Stimulated activated CD8-positive, alpha-beta memory T cell treated with anti-CD3 and anti-CD28 coated beads, Interleukin-2, amount 100 ng/mL, for 1 hour (primary cell): ENCODE measurements around the gene METTL1.
"Not testable (repeated sequence)": the region's sequence is repeated elsewhere in the genome, so short reads cannot be mapped to it uniquely, and the experiment has no call there.

Experiments
- DNase-seq, 2 donors: peaks; one replicate each; pipeline ENCODE4 v3.0.0-alpha.2; 2020; ENCODE audit warnings: low read depth in 2 of 2

The METTL1 gene

DNA sequence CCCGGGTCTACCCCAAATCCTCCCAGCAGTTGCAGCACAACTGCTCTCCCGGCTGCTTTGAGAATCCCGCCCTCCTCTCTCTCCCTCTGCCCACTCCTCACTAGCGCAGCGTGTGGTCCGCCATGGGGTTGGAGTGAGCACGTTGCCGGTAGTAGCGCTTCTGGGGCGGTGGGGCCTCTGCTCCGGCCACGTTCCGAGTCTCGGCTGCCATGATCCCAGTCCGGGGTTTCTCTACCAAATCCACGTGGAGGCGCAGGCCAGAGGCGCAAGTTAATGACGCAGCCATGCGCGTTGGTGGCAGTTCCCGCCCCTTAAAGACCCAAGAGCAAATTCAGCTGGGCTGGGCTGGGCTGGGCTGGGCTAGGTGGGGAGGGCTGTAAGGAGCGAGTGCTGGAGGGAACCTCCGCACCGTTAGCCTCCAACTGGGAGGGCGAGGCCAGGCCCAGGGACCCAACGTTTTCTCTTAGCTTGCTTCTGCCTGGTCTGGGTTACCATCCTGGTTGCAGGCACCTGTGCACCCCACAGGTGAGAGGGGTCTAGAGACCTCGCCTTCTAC lies at the start of gene METTL1:
TSS of gene METTL1 (minus strand) at position 233 of the 556 bp plus-strand sequence. CDS start at position 211, 22 bp downstream.
- DNase-seq: peak; percentile 75 to 76

DNA sequence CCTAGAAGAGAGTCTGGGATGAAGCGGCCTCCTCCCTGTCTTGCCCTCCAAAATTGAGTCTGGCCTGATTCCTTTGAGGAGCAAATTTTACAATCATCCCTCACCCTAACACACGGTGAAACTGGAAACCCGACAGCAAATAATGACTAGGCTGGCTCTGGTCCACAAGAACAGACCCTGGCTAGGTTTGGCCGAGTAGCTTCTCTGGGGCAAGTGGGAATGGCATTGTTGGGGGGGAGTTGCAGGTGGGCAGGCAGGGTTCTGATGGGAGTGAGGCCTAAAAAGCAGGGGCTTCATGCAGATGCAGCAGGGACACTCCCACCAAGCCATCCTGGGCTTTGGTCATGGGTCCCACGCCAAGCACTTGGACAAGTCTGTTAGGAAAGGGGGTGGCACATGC lies 49.1 kb upstream of the METTL1 start:
- DNase-seq: not testable (repeated sequence)

- not testable (repeated sequence) for DNase-seq
Observed at GRCh38 chr12:57820119-57820518, 48.2 kb upstream of the METTL1 start.

GRCh38 chr12:57817990-57818331 lies 46.1 kb upstream of the METTL1 start:
- DNase-seq: not testable (repeated sequence)

DNA sequence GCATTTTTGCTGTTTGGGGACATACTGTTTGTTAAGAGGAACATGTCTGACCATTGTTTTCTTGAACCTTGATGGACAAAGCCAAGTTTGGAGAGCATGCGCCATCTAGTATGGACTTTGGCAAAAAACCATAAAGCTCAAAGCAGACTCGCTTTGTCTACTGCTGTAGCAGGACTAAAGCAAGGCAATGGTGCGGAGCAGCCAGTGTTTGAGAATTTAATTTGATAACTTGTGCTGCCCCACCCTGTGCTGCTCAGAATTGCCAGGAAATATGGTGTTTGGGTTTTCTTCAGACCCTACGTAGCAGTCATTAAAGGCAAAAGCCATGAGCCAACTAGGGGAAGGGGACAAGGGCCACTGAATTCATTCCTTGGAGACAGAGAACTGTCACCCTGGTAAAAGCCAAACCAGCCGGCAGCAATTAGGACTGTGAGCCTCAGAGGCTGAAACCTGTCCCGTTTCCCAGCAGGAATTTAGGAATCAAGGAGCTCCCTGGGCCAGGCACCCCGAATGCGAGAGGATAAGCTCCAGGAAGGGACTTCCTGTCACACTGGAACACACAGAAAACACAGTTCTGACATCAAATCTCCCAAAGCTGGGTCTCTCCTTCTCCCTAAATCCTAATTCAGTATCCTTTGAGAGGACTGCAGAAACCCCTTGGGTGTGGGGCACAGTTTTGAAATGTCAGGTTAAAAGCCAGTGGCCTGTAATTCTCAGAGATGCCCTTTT lies 45.5 kb upstream of the METTL1 start:
- DNase-seq: no peak

- DNase-seq: no peak
Observed at GRCh38 chr12:57816855-57817151, 44.9 kb upstream of the METTL1 start.

- no peak for DNase-seq
Observed at GRCh38 chr12:57816001-57816854, 44.3 kb upstream of the METTL1 start.

DNA sequence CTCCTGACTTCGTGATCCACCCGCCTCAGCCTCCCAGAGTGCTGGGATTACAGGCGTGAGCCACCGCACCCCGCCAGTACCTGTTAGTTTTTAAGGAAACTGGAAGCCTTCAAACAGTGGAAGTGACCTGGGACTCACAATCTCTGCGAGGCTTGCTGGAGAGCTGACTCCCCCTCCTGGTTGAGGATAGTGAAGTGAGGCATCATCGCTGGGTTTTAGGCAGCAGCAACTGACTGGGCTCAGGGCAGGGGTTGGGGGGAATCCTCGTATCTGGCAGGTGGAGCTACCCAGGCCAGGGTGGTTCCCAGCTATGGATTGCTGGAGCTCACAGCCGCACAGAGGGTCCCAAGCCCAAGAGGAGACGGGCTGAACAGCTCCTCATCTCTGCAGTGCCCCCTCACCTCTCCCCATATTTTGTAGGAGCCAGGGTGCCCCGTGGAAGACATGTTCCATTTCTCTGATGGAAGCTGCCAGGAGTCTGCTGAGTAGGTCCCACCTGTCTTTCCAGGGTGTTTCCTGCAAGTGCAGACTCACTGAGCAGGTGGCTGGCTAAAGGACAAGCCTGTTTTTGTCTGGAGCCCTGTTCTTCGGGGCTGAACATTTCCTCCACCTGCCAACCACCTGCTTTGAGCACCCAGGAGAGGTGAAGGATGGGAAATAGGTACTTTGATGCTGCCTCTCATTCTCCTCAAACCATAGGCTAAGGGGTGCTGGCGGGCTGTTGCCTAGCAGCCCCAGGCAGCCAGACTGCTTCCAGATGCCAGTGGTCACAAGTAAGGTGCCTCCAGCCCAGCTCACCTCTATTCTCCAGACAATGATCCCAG lies 43.5 kb upstream of the METTL1 start:
- DNase-seq: no peak

DNA sequence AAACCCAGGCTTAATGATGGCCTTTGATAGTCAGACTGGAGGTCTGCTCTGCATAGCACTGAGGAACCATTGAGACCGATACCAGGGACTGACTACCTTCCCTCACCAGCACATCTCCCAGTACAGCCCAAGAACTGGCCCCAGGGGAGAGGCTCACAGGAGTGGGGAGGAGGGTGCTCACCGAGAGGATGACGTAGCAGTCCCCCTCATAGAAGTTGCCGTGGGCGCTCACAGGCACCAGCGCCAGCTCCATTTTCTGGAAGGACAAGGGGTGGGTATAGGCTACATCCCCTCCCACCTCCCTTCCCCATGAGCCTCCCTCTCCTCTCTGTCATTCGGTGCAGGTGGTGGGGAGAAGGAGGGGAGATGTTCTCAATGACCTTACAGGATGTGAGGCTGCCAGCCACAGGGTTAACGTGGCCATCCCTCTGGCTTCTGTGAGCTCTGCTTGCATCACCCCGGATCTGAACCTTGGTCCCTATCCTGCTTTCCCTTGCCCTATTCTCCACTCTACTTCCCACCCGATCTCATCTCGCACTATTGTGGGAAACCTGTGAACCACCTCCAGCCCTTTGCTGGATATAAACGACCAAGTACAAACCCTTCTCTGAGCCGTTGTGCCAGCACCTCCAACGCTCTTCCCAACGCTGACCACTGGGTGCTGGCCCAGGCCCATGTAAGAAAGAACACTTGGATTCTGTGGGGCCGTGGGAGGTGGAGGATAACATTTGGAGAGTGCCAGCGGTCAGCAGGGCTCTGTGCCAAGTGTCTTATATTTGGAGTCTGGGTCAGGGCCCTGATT lies 42.3 kb upstream of the METTL1 start:
- DNase-seq: no peak

DNA sequence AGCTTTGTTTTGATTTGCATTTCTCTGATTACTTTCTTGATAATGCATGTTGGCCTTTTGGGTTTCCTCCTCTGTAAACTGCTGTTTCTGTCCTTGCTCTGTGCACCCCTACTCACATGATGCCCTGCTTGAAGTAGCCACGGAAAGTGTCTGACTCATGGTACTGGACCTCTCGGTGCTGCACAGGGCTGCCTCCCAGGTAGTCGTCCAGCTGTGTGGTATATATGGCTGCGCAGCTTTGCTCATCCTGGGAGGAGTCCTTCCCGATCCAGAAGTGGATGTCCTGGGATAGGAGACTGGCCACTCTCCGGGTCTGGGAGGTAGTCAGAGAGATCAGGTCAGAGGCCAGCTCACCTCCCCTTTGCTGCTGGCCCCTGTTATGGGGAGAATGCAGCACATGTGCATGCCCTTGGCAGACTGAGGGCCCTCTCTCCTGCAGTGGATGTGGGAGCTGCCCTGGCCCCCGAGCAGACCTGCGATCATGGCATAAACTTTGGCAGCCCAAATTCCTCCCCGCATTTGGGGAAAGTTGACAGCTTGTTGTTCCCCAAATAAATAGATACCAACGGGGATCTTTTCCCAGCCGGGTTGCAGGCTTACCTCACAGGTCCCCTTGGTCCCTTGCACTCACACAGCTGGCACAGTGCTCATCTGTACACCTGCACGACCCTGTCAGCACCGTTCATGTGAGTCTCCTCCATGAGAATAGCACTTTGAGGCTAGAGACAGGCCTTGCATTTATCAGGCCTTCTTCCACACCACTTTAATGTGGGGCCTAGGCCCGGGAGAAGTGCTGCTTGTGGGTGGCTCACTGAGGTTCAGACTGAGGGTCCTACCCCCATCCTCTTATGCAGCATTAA lies 41.4 kb upstream of the METTL1 start:
- no peak for DNase-seq

- no peak for DNase-seq
Observed at GRCh38 chr12:57811028-57811755, 39.3 kb upstream of the METTL1 start.

GRCh38 chr12:57810450-57810849 lies 38.5 kb upstream of the METTL1 start:
- DNase-seq: no peak

- no peak for DNase-seq
Observed at GRCh38 chr12:57809425-57809824, 37.5 kb upstream of the METTL1 start.

- DNase-seq: no peak
Observed at GRCh38 chr12:57808351-57808750, 36.4 kb upstream of the METTL1 start.

- no peak for DNase-seq
Observed at GRCh38 chr12:57807285-57807684, 35.4 kb upstream of the METTL1 start.

GRCh38 chr12:57806677-57807076 lies 34.8 kb upstream of the METTL1 start:
- DNase-seq: no peak

- no peak for DNase-seq
Observed at GRCh38 chr12:57803319-57803893, 31.5 kb upstream of the METTL1 start.

DNA sequence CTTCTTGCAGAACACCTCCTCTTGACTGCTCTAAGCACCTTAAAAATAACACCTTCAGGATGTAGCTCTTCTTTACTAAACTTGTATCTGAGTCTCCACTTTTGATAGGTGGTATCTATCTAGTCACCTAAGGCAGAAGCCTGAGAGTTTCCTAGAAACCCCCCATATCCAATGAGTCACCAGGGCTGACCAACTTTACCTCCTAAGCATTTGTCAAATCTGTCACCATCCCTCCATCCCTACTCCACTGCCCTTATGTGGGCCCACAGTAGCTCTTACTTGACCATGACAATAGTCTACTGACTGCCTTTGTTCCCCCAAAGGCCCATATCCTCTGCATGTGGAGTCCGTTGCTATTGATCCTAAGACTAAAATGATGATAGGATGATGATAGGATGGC lies 30.7 kb upstream of the METTL1 start:
- DNase-seq: no peak

DNA sequence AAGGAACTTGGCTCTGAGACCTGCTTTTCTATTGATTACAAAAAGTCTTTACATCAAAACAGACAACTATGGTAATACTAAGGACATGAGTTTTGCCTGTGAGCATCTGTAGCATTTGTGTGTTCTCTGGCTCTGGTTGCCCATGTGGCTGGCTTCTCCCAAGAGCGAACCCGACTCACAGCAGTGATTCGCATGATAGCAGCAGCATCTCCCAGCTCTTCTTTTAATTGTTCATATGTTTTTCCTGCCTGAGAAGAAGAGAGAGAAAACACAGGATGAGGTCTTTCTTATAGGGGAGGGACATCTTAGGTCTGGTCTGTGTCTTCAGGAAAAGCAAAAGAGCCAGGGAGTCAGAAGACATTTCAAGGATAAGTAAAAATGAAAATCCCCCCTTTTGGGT lies 29.1 kb upstream of the METTL1 start:
- no peak for DNase-seq
